GM12891 (cell line): Measurements from ENCODE around the gene CA5A.

ENCODE experiments used
- POLR2A ChIP-seq: IDR thresholded peaks from 2 replicates; pipeline ENCODE4 v1.6.1; 2011; ENCODE audit warnings: low read depth, low read length, control low read depth
- POLR2AphosphoS5 ChIP-seq: IDR thresholded peaks from 2 replicates; pipeline ENCODE4 v1.6.1; 2011; ENCODE audit warnings: low read depth, low read length, control low read depth
- SPI1 ChIP-seq: IDR thresholded peaks from 2 replicates; pipeline ENCODE4 v1.6.1; 2011; ENCODE audit warnings: low read depth, low read length, control low read depth
- TAF1 ChIP-seq: IDR thresholded peaks from 2 replicates; pipeline ENCODE4 v1.6.1; 2011; ENCODE audit warnings: low read depth, low read length, control low read depth

- TF ChIP-seq POLR2A (no peak), POLR2AphosphoS5 (no peak), SPI1 (no peak), TAF1 (no peak)
Observed at GRCh38 chr16:87918866-87919680, 17.3 kb downstream of the CA5A start.
